GM12891 (cell line): ENCODE data around the gene CDC14B.

Source experiments
- DNase-seq: peaks from one replicate; pipeline ENCODE4 v3.0.0; 2011; ENCODE audit warnings: low spot score; ENCODE audit not compliant: insufficient read length
- FAIRE-seq: peaks from 2 replicates; lab custom pipeline; 2011; peaks lifted over from hg19 to GRCh38; lab: Jason Lieb, UNC
- PAX5 ChIP-seq: IDR thresholded peaks from 2 replicates; pipeline ENCODE4 v1.6.1; 2011; ENCODE audit warnings: low read length, moderate library complexity, mild to moderate bottlenecking; ENCODE audit not compliant: insufficient read depth, severe bottlenecking
- POLR2A ChIP-seq: IDR thresholded peaks from 2 replicates; pipeline ENCODE4 v1.6.1; 2011; ENCODE audit warnings: low read depth, low read length, control low read depth
- POLR2AphosphoS5 ChIP-seq: IDR thresholded peaks from 2 replicates; pipeline ENCODE4 v1.6.1; 2011; ENCODE audit warnings: low read depth, low read length, control low read depth
- POU2F2 ChIP-seq: IDR thresholded peaks from 2 replicates; pipeline ENCODE4 v1.6.1; 2011; ENCODE audit warnings: low read depth, mild to moderate bottlenecking, control low read depth, low read length, moderate library complexity
- SPI1 ChIP-seq: IDR thresholded peaks from 2 replicates; pipeline ENCODE4 v1.6.1; 2011; ENCODE audit warnings: low read depth, low read length, control low read depth
- TAF1 ChIP-seq: IDR thresholded peaks from 2 replicates; pipeline ENCODE4 v1.6.1; 2011; ENCODE audit warnings: low read depth, low read length, control low read depth

CDC14B gene

GRCh38 chr9:96450613-96451528 is 168.8 kb downstream of the CDC14B start:
- FAIRE-seq (no peak), DNase-seq (peak; percentile 14)
- TF ChIP-seq SPI1: no peak
- no peak for TF ChIP-seq TAF1
- TF ChIP-seq POU2F2: no peak
- TF ChIP-seq POLR2AphosphoS5: no peak
- TF ChIP-seq POLR2A: no peak
- TF ChIP-seq PAX5: no peak
